ENCODE data around the gene OR52D1.

GRCh38 chr11:5449432-5449831 lies 39.1 kb upstream of the OR52D1 start:
- no peak for TF ChIP-seq CTCF (IDR thresholded peaks at IDR 0.05)
- no peak for TF ChIP-seq POLR2A (IDR thresholded peaks at IDR 0.05)
